Stromal cell of bone marrow (primary cell): ENCODE data around the gene ZNRF3.
A peak's percentile ranks its signal among the peaks of the same experiment; 100 is the strongest.
"Not testable (repeated sequence)": the region's sequence is repeated elsewhere in the genome, so short reads cannot be mapped to it uniquely, and the experiment has no call there.

ENCODE experiments used
- DNase-seq: peaks from one replicate; pipeline ENCODE4 v3.0.0-alpha.2; 2012; ENCODE audit warnings: low read depth

ZNRF3 gene

DNA sequence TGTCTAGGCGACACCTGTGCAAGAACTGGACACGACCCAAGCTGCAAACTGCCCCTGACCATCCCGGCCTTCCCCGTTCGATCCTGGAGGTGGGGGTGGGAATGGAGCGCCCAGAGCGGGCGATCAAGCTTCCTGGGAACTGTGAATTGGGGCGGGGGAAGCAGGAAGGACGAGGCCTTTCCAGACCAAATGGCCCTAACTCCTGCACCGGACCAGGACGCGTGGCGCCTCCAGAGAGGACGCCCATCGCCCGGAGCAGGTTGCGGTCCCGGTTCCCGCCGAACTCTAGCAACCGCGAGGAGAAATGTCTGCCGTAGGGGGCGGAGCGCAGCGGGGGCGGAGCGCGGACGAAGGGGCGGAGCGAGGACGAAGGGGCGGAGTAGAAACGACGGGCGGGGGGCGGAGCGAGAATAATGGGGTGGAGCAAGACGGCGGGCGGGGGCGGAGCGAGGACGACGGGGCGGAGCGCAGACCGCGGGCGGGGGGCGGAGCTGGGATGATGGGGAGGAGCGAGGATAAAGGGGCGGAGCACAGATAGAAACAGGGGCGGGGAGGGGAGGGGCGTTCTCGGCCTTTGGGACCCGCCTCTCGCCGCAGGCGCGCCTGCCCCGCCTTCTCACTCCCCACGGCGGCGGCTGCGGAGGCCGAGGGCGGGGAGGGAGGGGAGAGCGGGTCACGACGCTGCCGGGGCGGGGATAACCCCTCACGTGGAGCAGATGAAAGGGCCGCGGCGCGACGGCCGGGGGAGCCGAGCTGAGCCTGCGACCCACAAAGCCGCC, at the start of gene ZNRF3:
TSS of gene ZNRF3 (plus strand) at position 695 of the 779 bp plus-strand sequence. CDS start 195 bp downstream, outside the sequence.
- peak; percentile 81 for DNase-seq

DNA sequence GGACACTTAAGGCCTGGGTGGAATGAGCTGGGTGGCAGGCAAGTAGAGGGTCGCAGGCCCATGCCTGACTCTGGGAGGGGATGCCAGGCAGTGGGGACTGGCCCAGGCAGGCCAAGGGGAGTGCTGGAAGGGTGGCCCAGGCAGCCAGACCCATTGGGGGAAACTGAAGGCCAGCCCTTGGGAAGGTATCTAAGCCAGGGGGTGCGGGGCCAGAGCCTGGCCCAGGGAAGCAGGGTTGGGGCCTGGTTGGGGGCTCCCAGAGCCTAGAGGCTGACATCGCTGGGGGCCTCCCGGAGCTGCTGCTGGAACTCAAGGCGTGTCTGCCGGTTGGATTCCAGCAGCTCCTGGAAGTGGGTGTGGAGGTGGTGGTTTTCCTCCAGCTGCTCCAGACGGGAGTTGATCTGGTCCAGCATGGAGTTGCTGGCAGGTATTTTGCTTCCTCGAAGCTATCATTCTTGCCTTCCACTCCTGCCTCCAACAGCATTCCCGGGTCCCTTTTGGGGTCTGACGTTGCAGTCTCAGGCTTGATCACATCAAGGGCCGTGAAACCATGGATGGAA, 47.7 kb upstream of the ZNRF3 start:
- no peak for DNase-seq

DNA sequence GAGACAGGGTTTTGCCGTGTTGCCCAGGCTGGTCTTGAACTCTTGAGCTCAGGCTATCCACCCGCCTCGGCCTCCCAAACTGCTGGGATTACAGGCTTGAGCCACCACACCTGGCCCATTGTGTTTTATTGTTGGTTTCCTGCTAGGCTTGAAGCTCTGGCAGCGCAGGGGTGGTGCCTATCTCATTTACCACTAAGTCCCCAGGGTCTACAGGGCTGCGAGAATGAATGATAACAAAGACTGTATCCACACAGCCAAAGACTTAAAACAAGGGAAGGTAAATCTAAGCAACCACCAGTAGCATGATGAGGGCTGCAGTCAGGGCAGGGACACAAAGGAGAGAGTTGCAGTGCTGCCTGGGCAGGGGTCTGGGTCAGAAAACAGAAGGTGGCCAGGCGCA, 45.7 kb upstream of the ZNRF3 start:
- no peak for DNase-seq

DNA sequence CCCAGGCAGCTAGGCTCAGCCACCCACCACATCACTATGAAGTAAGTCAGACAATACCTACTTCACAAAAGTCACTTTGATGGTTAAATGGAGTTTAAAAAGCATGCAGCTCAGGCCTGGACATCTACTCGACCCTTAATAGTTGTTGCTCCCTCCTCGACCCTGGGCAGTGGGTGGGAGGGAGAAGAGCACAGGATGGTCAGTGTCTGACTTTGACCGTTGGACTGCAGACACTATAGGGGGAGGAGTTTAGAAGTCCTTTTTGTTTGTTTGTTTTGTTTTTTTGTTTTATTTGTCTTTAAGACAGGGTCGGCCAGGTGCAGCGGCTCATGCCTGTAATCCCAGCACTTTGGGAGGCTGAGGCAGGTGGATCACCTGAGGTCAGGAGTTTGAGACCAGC, 44.4 kb upstream of the ZNRF3 start:
- no peak for DNase-seq

DNA sequence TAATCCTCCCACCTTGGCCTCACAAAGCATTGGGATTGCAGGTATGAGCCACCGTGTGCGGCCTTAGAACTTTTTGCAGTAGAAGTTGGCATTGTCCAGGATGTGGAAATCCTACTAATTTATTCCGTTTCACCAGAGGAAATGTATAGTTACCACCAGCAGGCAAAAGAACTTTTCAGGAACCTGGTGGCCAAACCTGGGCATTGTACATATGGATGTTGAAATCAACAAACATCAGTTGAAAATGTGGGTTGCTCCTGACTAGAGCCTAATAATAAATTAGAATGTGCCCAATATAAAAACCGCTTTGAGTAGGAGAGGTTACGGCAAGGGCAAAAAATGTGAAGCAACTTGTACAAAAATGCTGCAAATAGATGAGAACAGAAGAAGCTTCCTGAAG, 42.3 kb upstream of the ZNRF3 start:
- DNase-seq = no peak

DNA sequence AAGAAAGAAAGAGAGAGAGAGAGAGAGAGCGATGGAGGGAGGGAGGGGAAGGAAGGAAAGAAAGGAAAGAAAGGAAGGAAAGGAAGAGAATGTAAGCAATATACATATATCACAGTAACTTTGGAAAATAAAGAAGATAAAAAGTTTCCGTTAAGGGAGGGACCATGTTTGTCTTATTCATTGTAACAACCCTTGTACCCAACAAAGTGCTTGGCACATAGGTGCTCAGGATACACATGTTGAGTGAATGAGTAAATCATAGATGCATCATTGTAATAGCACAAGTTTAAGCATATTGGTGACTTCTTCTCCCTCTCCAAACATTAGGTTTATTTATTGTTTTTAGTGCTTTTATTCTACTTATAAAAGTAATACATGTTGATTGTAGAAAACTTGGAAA, 39.7 kb upstream of the ZNRF3 start:
- no peak for DNase-seq

DNA sequence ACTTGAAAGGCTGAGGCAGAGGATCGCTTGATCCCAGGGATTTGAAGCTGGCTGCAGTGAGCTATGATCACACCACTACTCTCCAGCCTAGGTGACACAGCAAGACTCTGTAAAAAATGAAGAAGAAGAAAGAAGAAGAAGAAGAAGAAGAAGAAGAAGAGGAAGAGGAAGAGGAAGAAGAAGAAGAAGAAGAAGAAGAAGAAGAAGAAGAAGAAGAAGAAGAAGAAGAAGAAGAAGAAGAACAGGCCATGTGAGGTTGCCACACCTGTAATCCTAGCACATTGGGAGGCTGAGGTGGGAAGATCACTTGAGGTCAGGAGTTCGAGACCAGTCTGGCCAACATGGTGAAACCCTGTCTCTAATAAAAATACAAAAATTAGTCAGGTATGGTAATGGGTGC, 39.1 kb upstream of the ZNRF3 start:
- not testable (repeated sequence) for DNase-seq

DNA sequence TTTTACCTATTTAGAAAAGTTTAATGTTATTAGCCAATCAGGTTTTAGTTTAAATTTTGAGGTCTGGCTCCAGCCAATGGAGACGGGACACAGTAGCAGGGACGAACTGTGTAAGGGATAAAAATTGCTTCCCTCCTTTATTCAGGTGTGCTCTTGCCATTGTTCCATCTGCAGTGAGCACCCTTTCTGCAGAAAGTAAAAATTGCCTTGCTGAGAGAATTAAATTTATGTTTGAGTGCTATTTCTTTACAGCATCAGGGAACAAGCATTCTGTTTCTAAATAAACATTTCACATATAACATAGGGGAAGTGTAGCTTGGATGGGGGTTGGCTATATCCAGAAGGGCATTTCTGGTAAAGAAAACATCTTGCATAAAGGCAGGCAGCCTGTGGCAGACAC, 36.4 kb upstream of the ZNRF3 start:
- no peak for DNase-seq

DNA sequence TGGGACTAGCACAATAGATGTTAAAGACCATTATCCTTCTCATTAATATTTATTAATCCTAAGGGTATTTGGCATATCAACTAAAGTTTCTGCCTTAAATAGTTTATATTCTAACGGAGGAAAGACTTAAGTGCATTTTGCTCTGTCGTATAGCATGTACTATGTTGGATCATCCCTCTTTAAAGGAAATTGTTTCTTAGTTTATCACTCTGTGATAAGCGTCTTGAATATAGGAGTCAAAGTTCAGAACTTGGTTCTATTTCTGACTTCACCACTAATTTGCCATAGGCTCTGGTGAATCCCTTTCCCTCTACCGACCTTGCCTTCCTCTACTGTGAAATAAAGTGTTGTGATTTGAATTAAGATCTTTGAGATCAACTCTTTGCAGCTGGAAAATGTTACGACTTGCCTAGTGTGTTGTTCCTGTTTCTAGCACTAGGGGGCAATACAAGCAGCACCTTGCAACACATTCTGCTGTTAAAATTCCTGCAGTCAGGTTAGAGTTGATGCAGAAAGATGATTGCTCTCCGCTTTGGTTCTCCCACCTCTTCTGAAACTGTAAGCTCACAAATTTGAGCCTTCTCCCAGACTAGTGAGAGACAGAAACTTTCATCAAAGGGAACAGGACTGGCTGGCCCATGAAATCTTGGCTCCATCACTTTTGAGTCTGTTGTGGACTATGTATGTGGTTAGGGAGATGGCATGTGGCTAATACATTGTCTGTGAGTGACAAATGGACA, 27.8 kb upstream of the ZNRF3 start:
- peak; percentile 28 for DNase-seq

DNA sequence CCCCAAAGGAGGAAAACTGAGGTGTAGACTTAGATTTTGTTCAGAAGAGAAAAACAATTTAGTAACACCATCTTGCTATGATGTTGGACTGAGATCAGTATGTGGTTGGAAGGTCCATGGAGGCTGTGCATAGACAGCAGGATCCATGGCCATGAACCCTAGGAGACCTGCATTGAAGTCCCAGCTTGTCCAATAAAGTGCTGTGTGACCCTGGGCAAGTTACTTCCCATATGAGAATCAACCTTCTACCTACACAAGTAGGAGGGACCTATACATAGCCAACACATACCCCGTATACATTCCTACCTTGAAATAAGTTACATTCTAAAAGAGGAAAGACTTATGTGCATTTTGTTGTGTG, 27.3 kb upstream of the ZNRF3 start:
- no peak for DNase-seq

DNA sequence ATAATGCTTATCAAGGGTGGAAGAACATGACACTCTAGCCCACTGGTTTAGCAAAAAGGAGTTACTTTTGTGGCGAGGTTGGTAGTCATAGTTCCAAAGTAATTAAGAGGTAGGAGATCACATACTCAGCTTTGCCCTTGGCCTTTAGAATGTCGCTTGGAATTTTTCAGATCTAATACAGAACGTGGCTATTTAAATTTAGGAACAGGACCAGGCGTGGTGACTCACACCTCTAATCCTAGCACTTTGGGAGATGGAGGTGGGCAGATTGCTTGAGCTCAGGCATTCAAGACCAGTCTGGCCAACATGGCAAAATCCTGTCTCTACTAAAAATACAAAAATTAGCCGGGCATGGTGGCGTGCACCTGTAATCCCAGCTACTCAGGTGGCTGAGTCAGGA, 26.1 kb upstream of the ZNRF3 start:
- no peak for DNase-seq

DNA sequence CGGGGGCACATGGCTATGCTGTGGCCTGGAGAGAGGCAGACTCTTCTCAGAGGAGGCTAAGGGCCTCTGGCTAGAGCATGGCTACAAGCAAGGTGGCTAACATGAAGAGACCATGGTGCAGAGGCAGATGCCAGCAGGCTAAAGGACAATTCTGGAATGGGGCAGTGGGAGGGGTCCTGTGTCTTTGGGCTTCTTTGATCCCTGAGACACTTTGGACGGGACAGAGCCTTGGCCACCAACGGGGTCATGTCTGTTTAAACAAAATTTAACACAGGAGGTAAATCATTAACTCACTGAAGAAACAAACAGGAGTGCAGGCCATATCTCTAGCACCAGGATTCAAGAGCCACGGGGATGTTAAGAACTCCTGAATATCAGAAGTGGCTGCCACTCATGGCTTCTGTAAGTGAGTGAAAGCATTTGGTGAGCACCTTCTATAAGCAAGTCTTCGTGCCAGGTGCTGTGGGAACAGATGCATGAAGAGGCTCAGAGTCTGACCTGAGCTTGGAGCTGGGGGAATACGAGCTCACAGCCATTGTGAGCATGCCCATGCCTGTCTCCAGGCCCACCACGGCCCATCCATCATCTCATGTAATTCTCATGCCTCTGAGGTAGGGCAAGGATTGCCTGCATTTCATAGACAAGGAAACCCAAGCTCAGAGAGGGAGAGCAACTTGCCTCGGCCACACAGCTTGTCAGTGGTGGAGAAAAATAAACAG, 18.3 kb upstream of the ZNRF3 start:
- no peak for DNase-seq

DNA sequence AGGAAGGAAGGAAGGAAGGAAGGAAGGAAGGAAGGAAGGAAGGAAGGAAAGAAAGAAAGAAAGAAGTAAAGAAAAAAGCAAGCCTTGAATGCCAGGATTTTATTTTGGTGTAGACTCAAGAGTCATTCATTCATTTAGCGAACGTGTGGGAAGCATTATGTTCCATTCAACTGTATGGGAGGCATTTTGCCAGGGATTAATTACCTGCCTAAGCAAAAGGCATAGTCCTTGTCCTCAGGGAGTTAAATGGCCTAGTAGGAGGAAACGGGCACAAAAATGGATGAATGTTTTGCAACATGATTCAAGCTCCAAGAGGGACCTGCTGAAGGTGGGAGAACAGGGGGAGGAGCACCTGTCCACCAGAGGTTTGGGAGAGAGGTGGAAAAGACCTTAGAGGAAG, 16.2 kb upstream of the ZNRF3 start:
- DNase-seq = no peak

DNA sequence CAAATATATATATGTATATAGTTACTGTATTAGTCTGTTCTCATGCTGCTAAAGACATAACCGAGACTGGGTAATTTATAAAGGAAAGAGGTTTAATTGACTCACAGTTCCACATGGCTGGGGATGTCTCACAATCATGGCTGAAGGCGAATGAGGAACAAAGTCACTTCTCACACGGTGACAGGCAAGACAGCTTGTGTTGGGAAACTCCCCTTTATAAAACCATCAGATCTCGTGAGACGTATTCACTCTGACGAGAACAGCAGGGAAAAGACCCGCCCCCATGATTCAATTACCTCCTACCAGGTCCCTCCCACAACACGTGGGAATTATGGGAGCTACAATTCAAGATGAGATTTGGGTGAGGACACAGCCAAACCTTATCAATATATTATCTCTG, 15.0 kb upstream of the ZNRF3 start:
- DNase-seq = not testable (repeated sequence)

DNA sequence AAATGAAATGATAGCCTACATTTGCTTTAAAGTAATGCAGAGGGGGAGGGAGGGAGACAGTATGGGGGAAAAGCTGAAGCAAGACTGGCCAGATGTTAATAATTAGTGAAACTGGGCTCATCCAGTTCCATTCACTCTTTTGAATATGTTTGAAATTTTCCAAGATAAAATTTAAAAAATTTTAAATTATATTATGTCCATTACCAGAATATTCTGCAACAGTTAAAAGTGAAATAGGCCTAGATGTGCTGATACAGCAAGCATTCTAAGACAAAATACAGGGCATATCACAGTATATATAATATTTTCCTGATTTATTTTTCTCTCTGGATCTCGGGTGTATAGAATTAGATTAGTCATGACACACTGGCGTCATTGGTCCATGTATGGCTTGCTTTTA, 13.6 kb upstream of the ZNRF3 start:
- no peak for DNase-seq

DNA sequence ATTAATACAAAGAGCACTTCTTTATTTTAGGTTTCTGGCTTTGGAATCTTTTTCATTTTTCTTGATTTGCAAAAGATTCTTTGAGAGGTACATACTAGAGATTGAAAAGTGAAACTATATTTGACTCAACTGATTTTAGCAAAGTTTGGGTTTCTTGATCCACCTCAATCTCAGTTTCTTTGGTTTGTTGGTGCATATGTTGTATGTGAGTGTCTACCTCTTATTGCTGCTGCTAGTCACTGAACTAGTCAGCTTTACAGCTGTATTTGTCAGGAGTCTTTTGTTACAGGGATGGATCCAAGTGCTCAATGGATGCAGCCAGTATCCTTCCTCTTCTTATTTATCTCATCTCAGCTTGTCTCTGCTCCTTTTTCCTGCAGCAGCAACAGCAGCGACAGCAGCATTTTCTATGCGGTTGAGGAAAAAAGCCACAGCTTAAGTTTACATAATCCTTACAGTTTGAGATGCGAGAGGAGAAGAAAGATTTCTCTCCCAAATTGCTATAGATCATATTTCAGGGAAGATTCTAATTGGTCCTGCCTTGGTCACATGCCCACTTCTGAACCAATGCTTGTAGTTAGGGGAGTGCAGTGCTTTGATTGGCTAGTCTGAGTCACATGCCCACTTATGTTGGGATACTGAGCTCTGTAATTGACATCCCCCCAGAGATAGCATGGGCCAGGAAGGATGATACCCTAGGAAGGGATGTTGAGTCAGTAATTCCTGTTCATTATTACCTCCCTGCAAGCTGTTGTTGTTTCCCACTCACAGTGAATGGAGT, 10.0 kb upstream of the ZNRF3 start:
- no peak for DNase-seq

DNA sequence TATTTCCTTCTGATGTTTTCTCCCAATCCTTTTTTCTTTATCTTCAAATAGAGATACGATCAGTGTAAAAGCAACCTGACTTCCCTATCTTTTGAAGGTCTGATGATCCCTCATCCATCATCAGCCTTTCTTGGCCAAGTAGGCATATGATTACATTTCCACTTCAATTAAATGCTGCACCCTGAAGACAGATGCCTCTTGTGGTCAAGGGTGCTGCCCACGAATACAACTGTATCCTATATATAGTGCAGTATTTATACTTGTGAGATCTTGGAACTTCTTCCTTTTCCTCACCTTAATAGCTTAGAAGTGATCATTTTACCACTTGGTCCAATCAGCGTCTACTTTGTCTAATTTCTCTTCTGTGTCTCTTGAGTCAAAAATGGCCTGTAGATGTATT, 9.3 kb upstream of the ZNRF3 start:
- DNase-seq = no peak

DNA sequence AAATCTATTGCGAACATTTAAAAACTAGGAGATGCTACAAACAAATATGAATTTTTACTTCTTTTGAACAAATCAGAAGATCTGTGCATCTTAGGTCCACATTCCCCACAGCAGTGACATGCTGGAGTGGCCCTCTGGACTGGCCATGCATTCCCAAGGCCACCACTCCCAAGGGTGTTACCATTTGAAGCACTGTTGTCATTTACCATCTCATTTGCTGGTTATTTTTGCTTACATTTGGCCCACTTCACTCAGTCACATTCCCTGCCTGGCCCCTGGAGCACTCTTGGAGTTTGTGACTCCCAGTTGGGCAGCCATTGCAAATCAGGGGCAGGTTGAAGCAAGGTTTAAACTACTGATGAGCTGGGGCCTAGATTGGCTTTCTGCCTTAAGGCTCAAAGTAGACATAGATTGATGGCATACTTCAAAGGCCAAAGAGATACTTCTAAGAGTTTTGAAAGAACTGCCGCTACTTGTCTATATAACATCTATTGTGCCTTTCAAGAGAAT, 8.5 kb upstream of the ZNRF3 start:
- no peak for DNase-seq

DNA sequence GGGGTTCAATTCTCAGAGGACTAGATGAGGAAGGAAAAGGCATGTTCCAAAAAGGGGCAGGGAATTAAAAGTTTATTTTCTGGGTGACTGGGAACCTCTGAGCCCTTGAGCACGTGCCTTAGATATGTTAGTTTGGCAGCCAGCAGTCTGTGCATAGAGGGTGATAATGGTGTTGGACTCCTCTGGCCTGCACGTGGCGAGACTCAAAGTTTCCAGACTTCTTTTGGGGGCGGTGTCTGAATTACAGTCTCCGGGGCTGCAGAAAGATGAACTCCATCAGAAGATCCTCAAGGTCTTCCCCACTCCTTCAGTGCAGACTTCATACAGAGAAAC, 861 bp upstream of the ZNRF3 start:
- no peak for DNase-seq

DNA sequence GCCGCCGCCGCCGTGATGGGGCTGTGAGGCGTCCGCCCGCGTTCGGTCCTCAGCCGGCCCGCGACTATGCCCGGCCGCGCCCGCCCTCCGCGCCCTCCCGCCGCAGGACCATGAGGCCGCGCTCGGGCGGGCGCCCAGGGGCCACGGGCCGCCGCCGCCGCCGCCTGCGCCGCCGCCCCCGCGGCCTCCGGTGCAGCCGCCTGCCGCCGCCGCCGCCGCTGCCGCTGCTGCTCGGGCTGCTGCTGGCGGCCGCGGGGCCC, 215 bp downstream of the ZNRF3 start:
- no peak for DNase-seq

DNA sequence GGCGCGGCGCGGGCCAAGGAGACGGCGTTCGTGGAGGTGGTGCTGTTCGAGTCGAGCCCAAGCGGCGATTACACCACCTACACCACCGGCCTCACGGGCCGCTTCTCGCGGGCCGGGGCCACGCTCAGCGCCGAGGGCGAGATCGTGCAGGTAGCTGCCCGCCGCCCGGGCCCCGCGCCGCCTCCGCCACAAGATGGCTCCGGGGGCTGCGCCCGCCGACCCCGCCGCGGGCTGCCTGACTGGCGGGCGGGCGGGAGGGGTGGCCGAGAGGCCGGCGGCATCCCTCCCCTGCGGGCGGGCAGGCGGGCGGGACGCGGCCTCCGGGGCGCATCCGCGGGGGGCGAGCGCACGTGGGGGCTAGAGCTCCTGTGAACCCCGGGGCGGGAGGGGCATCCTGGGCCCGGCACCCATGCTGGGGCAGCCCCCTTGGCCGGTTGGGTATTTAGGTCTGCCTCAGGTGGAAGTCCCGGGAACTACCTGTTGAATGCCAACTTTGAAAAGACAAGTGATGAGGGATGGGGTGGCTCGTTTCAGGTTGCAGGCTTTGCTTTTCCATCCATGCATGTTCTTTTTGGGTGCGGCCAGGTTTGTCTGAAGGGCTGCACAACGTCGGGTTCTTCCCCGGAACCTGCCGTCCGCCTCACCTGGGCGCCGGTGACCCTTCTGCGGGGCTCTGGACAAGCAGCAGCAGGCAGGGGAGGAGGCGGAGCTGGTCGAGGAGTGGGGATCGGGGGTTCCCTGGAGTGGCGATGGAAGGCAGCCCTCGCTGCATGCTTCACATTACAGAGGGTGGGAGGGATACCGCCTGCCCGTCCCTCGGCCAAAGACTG, 760 bp downstream of the ZNRF3 start:
- no peak for DNase-seq
